IMR-90 (cell line): ENCODE results near the gene PARVG. TPM values are rescaled to one million over a fixed set of nuclear protein-coding genes. Genes with fewer than 3 reads are reported as not detected.

Experiments used
- ATAC-seq: fragments of 200-7000 bp; cut with Tn5 transposase; 2 replicates; pipeline ENCODE4 v1.9.1; 2020; ENCODE audit warnings: low read depth, mild to moderate bottlenecking, moderate library complexity
- BruUV-seq: library from RNA; stranded (reverse); fragments of 400-500 nt; replicated peaks from 2 replicates; lab custom pipeline; 2021; lab: Mats Ljungman, UMichigan
- CTCF ChIA-PET: fragments of 300-600 bp; formaldehyde crosslinking; extraction: SDS; loops from one replicate; lab custom pipeline; 2021; ENCODE audit warnings: antibody characterized with exemption; lab: Yijun Ruan, JAX
- POLR2A ChIA-PET: fragments of 300-600 bp; sonication (Branson Sonifier 250); formaldehyde crosslinking; loops from one replicate; lab custom pipeline; 2022; ENCODE audit warnings: antibody characterized with exemption; ENCODE audit not compliant: unreplicated experiment; lab: Charles Lee
- DNase-seq: peaks from one replicate; pipeline ENCODE4 v3.0.0; 2013
- H2AFZ ChIP-seq: replicated peaks from 2 replicates; pipeline ENCODE3; 2013; ENCODE audit warnings: low read length, mild to moderate bottlenecking; ENCODE audit not compliant: poor library complexity
- H2AK5ac ChIP-seq: 2 replicates; pipeline ENCODE4 v1.6.1; 2013; ENCODE audit warnings: low read depth, low read length, inconsistent platforms
- H2AK9ac ChIP-seq: replicated peaks from 2 replicates; pipeline ENCODE3; 2013; ENCODE audit warnings: mild to moderate bottlenecking, low read depth, low read length, moderate library complexity; ENCODE audit not compliant: poor library complexity
- H2BK120ac ChIP-seq: 2 replicates; pipeline ENCODE4 v1.6.1; 2013; ENCODE audit warnings: low read depth, low read length, inconsistent platforms
- H2BK15ac ChIP-seq: 3 replicates; pipeline ENCODE4 v1.6.1; 2013; ENCODE audit warnings: low read depth, low read length, inconsistent platforms
- H2BK20ac ChIP-seq: 2 replicates; pipeline ENCODE4 v1.6.1; 2013; ENCODE audit warnings: low read depth, mild to moderate bottlenecking, inconsistent platforms, low read length, moderate library complexity
- H2BK5ac ChIP-seq: 2 replicates; pipeline ENCODE4 v1.6.1; 2013; ENCODE audit warnings: mild to moderate bottlenecking, low read depth, low read length, inconsistent platforms; ENCODE audit not compliant: poor library complexity, severe bottlenecking
- H3K14ac ChIP-seq: replicated peaks from 2 replicates; pipeline ENCODE4 v1.6.1; 2013; ENCODE audit warnings: low read depth, low read length, inconsistent platforms
- H3K18ac ChIP-seq: 2 replicates; pipeline ENCODE4 v1.6.1; 2013; ENCODE audit warnings: low read depth, low read length, control low read depth
- H3K23ac ChIP-seq: 2 replicates; pipeline ENCODE4 v1.6.1; 2013; ENCODE audit warnings: low read depth, low read length, inconsistent platforms
- H3K27ac ChIP-seq: 2 replicates; pipeline ENCODE4 v1.5.1; 2013; ENCODE audit warnings: mild to moderate bottlenecking, control low read depth, low read length; ENCODE audit not compliant: insufficient read depth
- H3K27me3 ChIP-seq: 2 replicates; pipeline ENCODE4 v1.6.1; 2013; ENCODE audit warnings: low read length; ENCODE audit not compliant: control insufficient read depth, insufficient read depth
- H3K36me3 ChIP-seq: 2 replicates; pipeline ENCODE4 v1.6.1; 2013; ENCODE audit warnings: low read length, mixed read lengths; ENCODE audit not compliant: control insufficient read depth, insufficient read depth
- H3K4ac ChIP-seq: 2 replicates; pipeline ENCODE4 v1.6.1; 2013; ENCODE audit warnings: low read depth, low read length, inconsistent platforms
- H3K4me1 ChIP-seq: 2 replicates; pipeline ENCODE4 v1.6.1; 2013; ENCODE audit warnings: low read length, mixed read lengths; ENCODE audit not compliant: control insufficient read depth, insufficient read depth
- H3K4me2 ChIP-seq: 2 replicates; pipeline ENCODE4 v1.6.1; 2013; ENCODE audit warnings: low read depth, mild to moderate bottlenecking, control low read depth, low read length, moderate library complexity
- H3K4me3 ChIP-seq: 2 replicates; pipeline ENCODE4 v1.5.1; 2013; ENCODE audit warnings: low read depth, mild to moderate bottlenecking, control low read depth, low read length, moderate library complexity; ENCODE audit not compliant: insufficient read depth
- H3K56ac ChIP-seq: 2 replicates; pipeline ENCODE4 v1.6.1; 2013; ENCODE audit warnings: low read length, inconsistent platforms; ENCODE audit not compliant: insufficient read depth; ENCODE audit errors: extremely low read depth
- H3K79me1 ChIP-seq, 2 experiments: 2 replicates each; pipeline ENCODE4 v1.6.1; 2013; ENCODE audit warnings: low read length in 2 of 2, inconsistent platforms in 1 of 2, low read depth in 1 of 2
- H3K9ac ChIP-seq: 2 replicates; pipeline ENCODE4 v1.6.1; 2013; ENCODE audit warnings: low read depth, low read length, control low read depth
- H3K9me1 ChIP-seq: 2 replicates; pipeline ENCODE4 v1.6.1; 2013; ENCODE audit warnings: low read length, inconsistent platforms; ENCODE audit not compliant: insufficient read depth
- H3K9me3 ChIP-seq: 2 replicates; pipeline ENCODE4 v1.6.1; 2013; ENCODE audit warnings: low read length; ENCODE audit not compliant: control insufficient read depth, insufficient read depth
- H4K20me1 ChIP-seq: 2 replicates; pipeline ENCODE4 v1.6.1; 2013; ENCODE audit warnings: low read length, inconsistent platforms; ENCODE audit not compliant: insufficient read depth
- H4K5ac ChIP-seq: 2 replicates; pipeline ENCODE4 v1.6.1; 2013; ENCODE audit warnings: mild to moderate bottlenecking, low read depth, low read length, control low read depth
- H4K8ac ChIP-seq, 2 experiments: 2 replicates each; pipeline ENCODE4 v1.6.1; 2013; ENCODE audit warnings: low read depth in 2 of 2, low read length in 2 of 2, control low read depth in 1 of 2, inconsistent platforms in 1 of 2
- H4K91ac ChIP-seq: 2 replicates; pipeline ENCODE4 v1.6.1; 2013; ENCODE audit warnings: low read depth, low read length, inconsistent platforms; ENCODE audit not compliant: insufficient read depth
- CHD1 ChIP-seq: IDR thresholded peaks from 2 replicates; pipeline ENCODE4 v1.6.1; 2012; ENCODE audit warnings: low read depth, low read length, improper control_type of control experiment
- FOS ChIP-seq: fragments of 150-350 bp; IDR thresholded peaks from 2 replicates; pipeline ENCODE4 v1.6.1; 2016; ENCODE audit warnings: low read depth, low read length
- MAFK ChIP-seq: IDR thresholded peaks from 2 replicates; pipeline ENCODE4 v1.6.1; 2012; ENCODE audit warnings: low read depth, low read length, improper control_type of control experiment
- MAZ ChIP-seq: IDR thresholded peaks from 2 replicates; pipeline ENCODE4 v1.6.1; 2012; ENCODE audit warnings: low read depth, mild to moderate bottlenecking, low read length, improper control_type of control experiment, moderate library complexity, borderline replicate concordance
- MXI1 ChIP-seq: IDR thresholded peaks from 2 replicates; pipeline ENCODE4 v1.6.1; 2012; ENCODE audit warnings: low read depth, mild to moderate bottlenecking, low read length, moderate library complexity, borderline replicate concordance
- NFE2L2 ChIP-seq: fragments of 150-350 bp; IDR thresholded peaks from 2 replicates; pipeline ENCODE4 v1.6.1; 2016; ENCODE audit warnings: low read depth, mild to moderate bottlenecking, low read length
- POLR2A ChIP-seq: IDR thresholded peaks from 2 replicates; pipeline ENCODE4 v1.6.1; 2012; ENCODE audit warnings: mild to moderate bottlenecking, low read depth, low read length
- SMC3 ChIP-seq: fragments of 150-350 bp; IDR thresholded peaks from 2 replicates; pipeline ENCODE4 v1.6.1; 2016; ENCODE audit warnings: low read depth, mild to moderate bottlenecking, antibody characterized with exemption, low read length, moderate library complexity
- USF2 ChIP-seq: fragments of 150-350 bp; IDR thresholded peaks from 2 replicates; pipeline ENCODE4 v1.6.1; 2017; ENCODE audit warnings: mild to moderate bottlenecking, antibody characterized with exemption, low read length, low read depth
- WGBS, 2 experiments: methylation state at CpG; one replicate each; pipeline versions ENCODE4 v1.1.5 to v1.1.7; 2013; ENCODE audit warnings: missing lambda C conversion rate in 2 of 2; ENCODE audit not compliant: insufficient read length in 1 of 2; ENCODE audit errors: extremely low coverage in 2 of 2; 5-methylcytosine and 5-hydroxymethylcytosine counted together
- dilution Hi-C: fragments of 300-500 bp; cut with HindIII; formaldehyde crosslinking; loops from one replicate; pipeline ENCODE4 v1.14.3; 2018; ENCODE audit warnings: low sequenced_read_pairs; ENCODE audit not compliant: unreplicated experiment
- in situ Hi-C: fragments of 300-500 bp; cut with MboI; formaldehyde crosslinking; loops from 3 replicates; pipeline ENCODE4 v1.14.3; 2019; ENCODE audit warnings: low sequenced_read_pairs, inconsistent platforms, mixed read lengths
- intact Hi-C: fragments of 100-400 bp; cut with micrococcal nuclease; formaldehyde crosslinking; loops from 2 replicates; pipeline ENCODE4 v1.10.0; 2022
- polyA plus RNA-seq, 3 experiments: library from polyadenylated mRNA; depleted of rRNA; stranded (reverse); fragments of >200 nt; gene quantifications; 2 replicates each; pipeline ENCODE4 v1.2.3, GENCODE V29; 2012; ENCODE audit warnings: low replicate concordance in 1 of 3
- total RNA-seq: library from RNA; depleted of rRNA; stranded (reverse); fragments of >200 nt; gene quantifications from 2 replicates; pipeline ENCODE4 v1.2.3, GENCODE V29; 2012
- TF ChIP-seq, protein P1 (sequence below): fragments of 150-350 bp; IDR thresholded peaks from 2 replicates; pipeline ENCODE4 v1.6.1; 2016; ENCODE audit warnings: low read depth, mild to moderate bottlenecking, low read length, moderate library complexity, borderline replicate concordance
- TF ChIP-seq, protein P2 (sequence below): conservative IDR thresholded peaks from 2 replicates; pipeline ENCODE4 v1.5.1; 2012; ENCODE audit warnings: mild to moderate bottlenecking, low read depth, low read length, improper control_type of control experiment

Gene PARVG
- total and polyA plus RNA-seq, 2 of the 4 experiments (the other 2 are of a cell fraction), result not detected

- H3K9me3 ChIP-seq, result no peaks in the 10 kb centered on the region
- dilution Hi-C loops (no loop called here), in situ Hi-C loops (no loop called here), intact Hi-C loops (no loop called here)
- no peak overlapping the region for H2AFZ ChIP-seq
- no peak for ATAC-seq
- no peaks in the 10 kb centered on the region for H3K27me3 ChIP-seq
- TF ChIP-seq POLR2A (no peak), CHD1 (no peak), MXI1 (no peak), FOS (no peak), USF2 (no peak), SMC3 (no peak), MAFK (no peak), NFE2L2 (no peak), MAZ (no peak)
- TF ChIP-seq, protein P1, sequence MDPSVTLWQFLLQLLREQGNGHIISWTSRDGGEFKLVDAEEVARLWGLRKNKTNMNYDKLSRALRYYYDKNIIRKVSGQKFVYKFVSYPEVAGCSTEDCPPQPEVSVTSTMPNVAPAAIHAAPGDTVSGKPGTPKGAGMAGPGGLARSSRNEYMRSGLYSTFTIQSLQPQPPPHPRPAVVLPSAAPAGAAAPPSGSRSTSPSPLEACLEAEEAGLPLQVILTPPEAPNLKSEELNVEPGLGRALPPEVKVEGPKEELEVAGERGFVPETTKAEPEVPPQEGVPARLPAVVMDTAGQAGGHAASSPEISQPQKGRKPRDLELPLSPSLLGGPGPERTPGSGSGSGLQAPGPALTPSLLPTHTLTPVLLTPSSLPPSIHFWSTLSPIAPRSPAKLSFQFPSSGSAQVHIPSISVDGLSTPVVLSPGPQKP, result no peak
- TF ChIP-seq, protein P2, sequence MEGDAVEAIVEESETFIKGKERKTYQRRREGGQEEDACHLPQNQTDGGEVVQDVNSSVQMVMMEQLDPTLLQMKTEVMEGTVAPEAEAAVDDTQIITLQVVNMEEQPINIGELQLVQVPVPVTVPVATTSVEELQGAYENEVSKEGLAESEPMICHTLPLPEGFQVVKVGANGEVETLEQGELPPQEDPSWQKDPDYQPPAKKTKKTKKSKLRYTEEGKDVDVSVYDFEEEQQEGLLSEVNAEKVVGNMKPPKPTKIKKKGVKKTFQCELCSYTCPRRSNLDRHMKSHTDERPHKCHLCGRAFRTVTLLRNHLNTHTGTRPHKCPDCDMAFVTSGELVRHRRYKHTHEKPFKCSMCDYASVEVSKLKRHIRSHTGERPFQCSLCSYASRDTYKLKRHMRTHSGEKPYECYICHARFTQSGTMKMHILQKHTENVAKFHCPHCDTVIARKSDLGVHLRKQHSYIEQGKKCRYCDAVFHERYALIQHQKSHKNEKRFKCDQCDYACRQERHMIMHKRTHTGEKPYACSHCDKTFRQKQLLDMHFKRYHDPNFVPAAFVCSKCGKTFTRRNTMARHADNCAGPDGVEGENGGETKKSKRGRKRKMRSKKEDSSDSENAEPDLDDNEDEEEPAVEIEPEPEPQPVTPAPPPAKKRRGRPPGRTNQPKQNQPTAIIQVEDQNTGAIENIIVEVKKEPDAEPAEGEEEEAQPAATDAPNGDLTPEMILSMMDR, result no peak
- H3K56ac ChIP-seq, result no peak overlapping the region
- WGBS, 2 experiments, result 89% methylated on average over 5 of the region's 13 CpGs; no CpG with 5 or more reads in 1 of the 2 experiments
- H3K4ac ChIP-seq, result no peak overlapping the region
- H3K36me3 ChIP-seq, result no peaks in the 10 kb centered on the region; the same call in 1 of the 2 replicates
- H3K14ac ChIP-seq, result no peak overlapping the region
- H4K91ac ChIP-seq, result no peak overlapping the region
- H4K20me1 ChIP-seq, result no peaks in the 10 kb centered on the region
- no peak overlapping the region for H3K23ac ChIP-seq
- no peak overlapping the region for H2AK9ac ChIP-seq
- no peak overlapping the region for H2BK5ac ChIP-seq
- H3K9me1 ChIP-seq, result peaks cover 8% of the 10 kb centered on the region
- H3K27ac ChIP-seq, result no peak overlapping the region
- H2BK120ac ChIP-seq, result no peak overlapping the region
- BruUV-seq, result no TSS peak
- ChIA-PET POLR2A (no interaction called here), CTCF (no interaction called here)
- H3K4me1 ChIP-seq, result peaks cover 6% of the 10 kb centered on the region; the same call in 1 of the 2 replicates
- H2AK5ac ChIP-seq, result no peak overlapping the region
- H3K4me2 ChIP-seq, result no peak overlapping the region
- no peak overlapping the region for H2BK15ac ChIP-seq
- H4K5ac ChIP-seq, result no peak overlapping the region
- H3K18ac ChIP-seq, result no peak overlapping the region
- no peaks in the 10 kb centered on the region; a peak in 1 of 4 replicates for H3K79me1 ChIP-seq
- H2BK20ac ChIP-seq, result no peak overlapping the region
- no peak overlapping the region for H3K9ac ChIP-seq
- no peak for DNase-seq
- H4K8ac ChIP-seq, result no peak overlapping the region
- no peak overlapping the region for H3K4me3 ChIP-seq
Measured at GRCh38 chr22:44157916-44158618, 22.7 kb upstream of the PARVG start.
